Epithelial cell of alveolus of lung (primary cell): Measurements from ENCODE around the gene TAF11L2. TPM values are rescaled to one million over a fixed set of nuclear protein-coding genes. Genes with fewer than 3 reads are reported as not detected.

Experiments
- total RNA-seq: library from RNA; depleted of rRNA; stranded (reverse); fragments of >200 nt; gene quantifications from 2 replicates; pipeline ENCODE4 v1.2.1, GENCODE V29; 2015

The TAF11L2 gene
- total RNA-seq: not detected in 2 replicates

DNA sequence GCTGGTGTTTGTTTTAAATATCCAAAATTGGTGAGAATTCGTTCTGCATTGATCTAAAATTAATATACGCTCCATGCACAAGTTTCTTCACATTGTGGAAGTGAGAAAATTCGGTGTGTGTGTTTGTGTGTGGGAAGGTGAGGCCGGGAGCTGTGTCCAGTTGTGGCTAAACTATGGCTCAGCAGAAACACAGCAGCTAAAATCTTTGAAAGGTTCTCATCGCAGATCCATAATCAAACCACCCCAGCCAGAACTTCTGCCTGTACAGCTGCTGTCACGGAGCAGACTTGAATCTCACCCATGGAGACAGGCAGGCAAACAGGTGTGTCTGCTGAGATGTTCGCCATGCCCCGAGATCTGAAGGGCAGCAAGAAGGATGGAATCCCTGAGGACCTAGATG is at the start of gene TAF11L2:
Gene TAF11L2, plus strand, starts transcription at position 301 of the 400 bp plus-strand sequence.

DNA sequence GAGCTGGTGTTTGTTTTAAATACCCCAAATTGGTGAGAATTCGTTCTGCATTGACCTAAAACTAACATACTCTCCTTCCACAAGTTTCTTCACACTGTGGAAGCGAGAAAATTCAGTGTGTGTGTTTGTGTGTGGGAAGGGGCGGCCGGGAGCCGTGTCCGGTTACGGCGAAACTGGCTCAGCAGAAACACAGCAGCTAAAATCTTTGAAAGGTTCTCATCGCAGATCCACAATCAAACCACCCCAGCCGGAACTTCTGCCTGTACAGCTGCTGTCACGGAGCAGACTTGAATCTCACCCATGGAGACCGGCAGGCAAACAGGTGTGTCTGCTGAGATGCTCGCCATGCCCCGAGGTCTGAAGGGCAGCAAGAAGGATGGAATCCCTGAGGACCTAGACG is 20.0 kb downstream of the TAF11L2 start, which contains the start of gene TAF11L3:
Gene TAF11L3, plus strand, starts transcription at position 301 of the 400 bp plus-strand sequence.

DNA sequence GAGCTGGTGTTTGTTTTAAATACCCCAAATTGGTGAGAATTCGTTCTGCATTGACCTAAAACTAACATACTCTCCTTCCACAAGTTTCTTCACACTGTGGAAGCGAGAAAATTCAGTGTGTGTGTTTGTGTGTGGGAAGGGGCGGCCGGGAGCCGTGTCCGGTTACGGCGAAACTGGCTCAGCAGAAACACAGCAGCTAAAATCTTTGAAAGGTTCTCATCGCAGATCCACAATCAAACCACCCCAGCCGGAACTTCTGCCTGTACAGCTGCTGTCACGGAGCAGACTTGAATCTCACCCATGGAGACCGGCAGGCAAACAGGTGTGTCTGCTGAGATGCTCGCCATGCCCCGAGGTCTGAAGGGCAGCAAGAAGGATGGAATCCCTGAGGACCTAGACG is 23.5 kb downstream of the TAF11L2 start, which contains the start of gene TAF11L4:
Gene TAF11L4, plus strand, starts transcription at position 301 of the 400 bp plus-strand sequence.

DNA sequence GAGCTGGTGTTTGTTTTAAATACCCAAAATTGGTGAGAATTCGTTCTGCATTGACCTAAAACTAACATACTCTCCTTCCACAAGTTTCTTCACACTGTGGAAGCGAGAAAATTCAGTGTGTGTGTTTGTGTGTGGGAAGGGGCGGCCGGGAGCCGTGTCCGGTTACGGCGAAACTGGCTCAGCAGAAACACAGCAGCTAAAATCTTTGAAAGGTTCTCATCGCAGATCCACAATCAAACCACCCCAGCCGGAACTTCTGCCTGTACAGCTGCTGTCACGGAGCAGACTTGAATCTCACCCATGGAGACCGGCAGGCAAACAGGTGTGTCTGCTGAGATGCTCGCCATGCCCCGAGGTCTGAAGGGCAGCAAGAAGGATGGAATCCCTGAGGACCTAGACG is 26.9 kb downstream of the TAF11L2 start, which contains the start of gene TAF11L5:
Gene TAF11L5, plus strand, starts transcription at position 301 of the 400 bp plus-strand sequence.

DNA sequence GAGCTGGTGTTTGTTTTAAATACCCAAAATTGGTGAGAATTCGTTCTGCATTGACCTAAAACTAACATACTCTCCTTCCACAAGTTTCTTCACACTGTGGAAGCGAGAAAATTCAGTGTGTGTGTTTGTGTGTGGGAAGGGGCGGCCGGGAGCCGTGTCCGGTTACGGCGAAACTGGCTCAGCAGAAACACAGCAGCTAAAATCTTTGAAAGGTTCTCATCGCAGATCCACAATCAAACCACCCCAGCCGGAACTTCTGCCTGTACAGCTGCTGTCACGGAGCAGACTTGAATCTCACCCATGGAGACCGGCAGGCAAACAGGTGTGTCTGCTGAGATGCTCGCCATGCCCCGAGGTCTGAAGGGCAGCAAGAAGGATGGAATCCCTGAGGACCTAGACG is 30.3 kb downstream of the TAF11L2 start, which contains the start of gene TAF11L6:
Gene TAF11L6, plus strand, starts transcription at position 301 of the 400 bp plus-strand sequence.

Other genes with a start within 250 kb of the TAF11L2 start
- not detected in 2 replicates for gene TAF11L3, start 20.1 kb downstream of the TAF11L2 start, total RNA-seq
- gene TAF11L4, start 23.6 kb downstream of the TAF11L2 start, total RNA-seq: not detected in 2 replicates
- gene TAF11L5, start 27.0 kb downstream of the TAF11L2 start, total RNA-seq: not detected in 2 replicates
- not detected in 2 replicates for gene TAF11L6, start 30.4 kb downstream of the TAF11L2 start, total RNA-seq
- gene TAF11L7, start 87.5 kb downstream of the TAF11L2 start, total RNA-seq: not detected in 2 replicates
- gene TAF11L8, start 92.7 kb downstream of the TAF11L2 start, total RNA-seq: not detected in 2 replicates
- gene TAF11L9, start 96.2 kb downstream of the TAF11L2 start, total RNA-seq: not detected in 2 replicates
- gene TAF11L10, start 99.6 kb downstream of the TAF11L2 start, total RNA-seq: not detected in 2 replicates
- not detected in 2 replicates for gene TAF11L11, start 106.0 kb downstream of the TAF11L2 start, total RNA-seq
- gene TAF11L12, start 112.2 kb downstream of the TAF11L2 start, total RNA-seq: not detected in 2 replicates
- gene TAF11L13, start 133.9 kb downstream of the TAF11L2 start, total RNA-seq: not detected in 2 replicates
- not detected in 2 replicates for gene TAF11L14, start 136.2 kb downstream of the TAF11L2 start, total RNA-seq